Measurements from ENCODE around the gene OTOS.

OTOS gene

GRCh38 chr2:240166761-240167587 lies 26.5 kb upstream of the OTOS start:
- no peak for DNase-seq

GRCh38 chr2:240166191-240166590 lies 25.7 kb upstream of the OTOS start:
- DNase-seq: no peak

GRCh38 chr2:240165661-240166060 lies 25.2 kb upstream of the OTOS start:
- no peak for DNase-seq

GRCh38 chr2:240165034-240165433 lies 24.6 kb upstream of the OTOS start:
- no peak for DNase-seq

GRCh38 chr2:240164586-240164985 lies 24.1 kb upstream of the OTOS start:
- no peak for DNase-seq

GRCh38 chr2:240163844-240164574 lies 23.6 kb upstream of the OTOS start:
- DNase-seq: no peak

GRCh38 chr2:240162939-240163714 lies 22.7 kb upstream of the OTOS start:
- no peak for DNase-seq

- DNase-seq: no peak
Measured at GRCh38 chr2:240162531-240162930, 22.1 kb upstream of the OTOS start.

- DNase-seq: no peak
Measured at GRCh38 chr2:240162032-240162431, 21.6 kb upstream of the OTOS start.

GRCh38 chr2:240161087-240161750 lies 20.8 kb upstream of the OTOS start:
- no peak for DNase-seq

- no peak for DNase-seq
Measured at GRCh38 chr2:240160291-240161086, 20.0 kb upstream of the OTOS start.

GRCh38 chr2:240159251-240159839 lies 18.9 kb upstream of the OTOS start:
- DNase-seq: no peak

- DNase-seq: no peak
Measured at GRCh38 chr2:240157147-240157470, 16.7 kb upstream of the OTOS start.

GRCh38 chr2:240156435-240157146 lies 16.1 kb upstream of the OTOS start:
- no peak for DNase-seq

GRCh38 chr2:240155745-240156390 lies 15.4 kb upstream of the OTOS start:
- no peak for DNase-seq

GRCh38 chr2:240155048-240155744 lies 14.7 kb upstream of the OTOS start:
- DNase-seq: no peak

- no peak for DNase-seq
Measured at GRCh38 chr2:240154606-240155005, 14.1 kb upstream of the OTOS start.

GRCh38 chr2:240153418-240153817 lies 13.0 kb upstream of the OTOS start:
- DNase-seq: no peak

- DNase-seq: no peak
Measured at GRCh38 chr2:240151477-240152031, 11.1 kb upstream of the OTOS start.
